NB4 (cell line): ENCODE results near the gene TMIE.
"Not testable (repeated sequence)": the region's sequence is repeated elsewhere in the genome, so short reads cannot be mapped to it uniquely, and the experiment has no call there.

Experiments used
- DNase-seq: peaks from one replicate; pipeline ENCODE4 v3.0.0; 2010; ENCODE audit warnings: low read depth
- H3K4me3 ChIP-seq: one replicate; pipeline ENCODE4 v1.5.1; 2011; ENCODE audit warnings: mild to moderate bottlenecking, low read depth, low read length, moderate library complexity
- MYC ChIP-seq: IDR thresholded peaks from 2 replicates; pipeline ENCODE4 v1.6.1; 2011; ENCODE audit warnings: low read depth, low read length
- POLR2A ChIP-seq: IDR thresholded peaks from 2 replicates; pipeline ENCODE4 v1.6.1; 2011; ENCODE audit warnings: mild to moderate bottlenecking; ENCODE audit not compliant: insufficient read length; ENCODE audit errors: extremely low read depth
- TF ChIP-seq, protein P1 (sequence below): IDR thresholded peaks from 2 replicates; pipeline ENCODE4 v1.6.1; 2011; ENCODE audit warnings: low read depth, low read length
- TF ChIP-seq, protein P2 (sequence below): IDR thresholded peaks from one replicate; pipeline ENCODE4 v1.5.1; 2012; ENCODE audit warnings: low read depth, low read length

TMIE gene

DNA sequence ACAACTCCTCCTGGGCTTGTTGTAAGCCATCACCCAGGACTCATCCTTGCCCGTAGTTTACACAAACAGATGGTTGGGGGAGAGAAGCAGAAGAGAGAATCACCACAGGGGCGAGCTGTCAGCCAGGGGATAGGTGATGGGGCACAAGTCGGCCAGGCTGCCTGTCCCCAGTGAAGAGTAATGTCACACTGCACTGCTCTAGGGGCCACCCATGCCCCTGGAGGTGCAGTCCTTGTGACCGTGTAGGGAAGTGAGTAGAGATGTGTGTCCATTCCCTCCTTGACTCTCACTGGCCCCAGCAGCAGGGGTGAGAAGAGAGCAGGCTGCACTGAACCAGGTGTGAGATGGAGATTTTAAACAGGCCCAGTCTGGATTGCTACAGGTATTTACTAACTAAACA, 33.6 kb downstream of the TMIE start:
- TF ChIP-seq, protein P1, sequence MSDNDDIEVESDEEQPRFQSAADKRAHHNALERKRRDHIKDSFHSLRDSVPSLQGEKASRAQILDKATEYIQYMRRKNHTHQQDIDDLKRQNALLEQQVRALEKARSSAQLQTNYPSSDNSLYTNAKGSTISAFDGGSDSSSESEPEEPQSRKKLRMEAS, result no peak
- TF ChIP-seq, protein P2, sequence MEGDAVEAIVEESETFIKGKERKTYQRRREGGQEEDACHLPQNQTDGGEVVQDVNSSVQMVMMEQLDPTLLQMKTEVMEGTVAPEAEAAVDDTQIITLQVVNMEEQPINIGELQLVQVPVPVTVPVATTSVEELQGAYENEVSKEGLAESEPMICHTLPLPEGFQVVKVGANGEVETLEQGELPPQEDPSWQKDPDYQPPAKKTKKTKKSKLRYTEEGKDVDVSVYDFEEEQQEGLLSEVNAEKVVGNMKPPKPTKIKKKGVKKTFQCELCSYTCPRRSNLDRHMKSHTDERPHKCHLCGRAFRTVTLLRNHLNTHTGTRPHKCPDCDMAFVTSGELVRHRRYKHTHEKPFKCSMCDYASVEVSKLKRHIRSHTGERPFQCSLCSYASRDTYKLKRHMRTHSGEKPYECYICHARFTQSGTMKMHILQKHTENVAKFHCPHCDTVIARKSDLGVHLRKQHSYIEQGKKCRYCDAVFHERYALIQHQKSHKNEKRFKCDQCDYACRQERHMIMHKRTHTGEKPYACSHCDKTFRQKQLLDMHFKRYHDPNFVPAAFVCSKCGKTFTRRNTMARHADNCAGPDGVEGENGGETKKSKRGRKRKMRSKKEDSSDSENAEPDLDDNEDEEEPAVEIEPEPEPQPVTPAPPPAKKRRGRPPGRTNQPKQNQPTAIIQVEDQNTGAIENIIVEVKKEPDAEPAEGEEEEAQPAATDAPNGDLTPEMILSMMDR, result no peak
- DNase-seq, result no peak

DNA sequence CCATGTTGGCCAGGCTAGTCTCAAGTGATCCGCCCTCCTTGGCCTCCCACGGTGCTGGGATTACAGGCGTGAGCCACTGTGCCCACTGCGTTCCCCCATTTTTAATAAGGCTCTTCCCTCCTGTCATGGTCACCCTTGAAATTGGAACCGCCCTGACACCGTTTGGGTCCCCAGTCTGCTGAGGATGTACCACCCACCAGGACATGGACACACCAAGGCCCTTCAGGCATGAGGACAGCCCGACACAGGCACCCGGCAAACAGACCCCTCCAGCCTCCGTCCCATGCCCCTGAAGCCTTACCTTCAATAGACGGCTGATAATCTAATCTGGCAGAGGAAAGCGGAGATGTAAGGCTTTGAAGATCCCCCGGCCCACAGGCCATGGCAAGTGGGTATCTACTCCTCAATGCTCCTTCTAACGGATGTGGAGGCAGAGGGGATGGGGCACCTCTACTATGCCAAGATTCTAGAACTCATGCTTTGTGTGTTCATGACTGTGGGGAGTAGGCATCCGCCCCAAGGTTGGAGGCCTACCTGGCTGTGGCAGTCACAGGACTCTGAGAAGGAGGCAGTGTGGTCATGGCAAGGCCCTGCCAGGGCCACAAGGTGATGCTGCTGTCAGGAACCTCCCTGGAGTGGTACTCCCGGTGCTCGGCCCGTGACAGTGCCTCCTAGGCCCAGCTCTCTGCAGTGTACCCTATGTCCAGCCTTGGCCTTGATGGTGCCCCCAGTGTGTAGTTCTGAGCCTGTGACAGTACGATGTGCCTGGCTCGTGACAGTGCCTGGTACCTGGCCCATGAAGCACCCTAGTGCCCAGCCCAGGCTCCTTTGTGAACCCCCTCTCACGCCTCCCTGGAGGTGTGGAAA, 35.0 kb downstream of the TMIE start:
- no peak overlapping the region for H3K4me3 ChIP-seq
- TF ChIP-seq, protein P2, result no peak
- TF ChIP-seq MYC (no peak), POLR2A (no peak)
- TF ChIP-seq, protein P1, result no peak
- DNase-seq, result no peak

More for the DNA sequence above, 33.6 kb downstream of the TMIE start:
- H3K4me3 ChIP-seq, result no peak overlapping the region

DNA sequence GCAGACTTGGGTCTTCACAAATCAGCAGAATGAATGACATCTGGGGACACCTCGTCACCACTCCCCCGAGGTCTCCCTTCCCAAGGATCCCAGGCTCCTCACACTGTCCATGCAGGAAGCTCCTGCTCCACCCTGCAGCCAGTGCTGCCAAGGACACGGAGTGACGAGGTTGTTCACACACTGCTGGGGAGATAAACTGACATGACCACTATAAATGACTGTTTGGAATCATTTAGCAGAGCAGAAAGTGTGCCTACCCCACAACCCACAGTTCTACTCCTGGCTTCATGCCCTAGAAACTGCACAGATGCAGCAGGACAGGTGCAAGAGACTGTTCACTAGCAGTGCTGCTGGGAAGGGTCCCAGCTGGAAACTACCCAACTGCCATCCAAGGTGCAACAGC, 36.1 kb downstream of the TMIE start:
- DNase-seq, result no peak
- TF ChIP-seq, protein P2, result no peak
- TF ChIP-seq POLR2A (no peak), MYC (no peak)
- TF ChIP-seq, protein P1, result no peak

DNA sequence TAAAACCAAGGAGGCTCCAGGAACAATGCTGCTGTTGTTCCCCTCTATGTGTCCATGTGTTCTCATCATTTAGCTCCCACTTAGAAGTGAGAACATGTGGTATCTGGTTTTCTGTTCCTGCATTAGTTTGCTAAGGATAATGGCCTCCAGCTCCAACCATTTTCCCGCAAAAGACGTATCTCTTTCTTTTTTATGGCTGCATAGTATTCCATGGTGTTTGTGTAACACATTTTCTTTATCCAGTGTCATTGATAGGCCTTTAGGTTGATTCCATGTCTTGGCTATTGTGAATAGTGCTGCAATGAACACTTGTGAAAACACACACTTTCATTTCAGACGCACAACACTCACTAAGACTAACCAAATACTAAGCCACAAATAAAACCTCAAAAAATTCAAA, 38.4 kb downstream of the TMIE start:
- not testable (repeated sequence) for DNase-seq, H3K4me3 ChIP-seq

More for the DNA sequence above, 36.1 kb downstream of the TMIE start:
- no peak overlapping the region for H3K4me3 ChIP-seq

DNA sequence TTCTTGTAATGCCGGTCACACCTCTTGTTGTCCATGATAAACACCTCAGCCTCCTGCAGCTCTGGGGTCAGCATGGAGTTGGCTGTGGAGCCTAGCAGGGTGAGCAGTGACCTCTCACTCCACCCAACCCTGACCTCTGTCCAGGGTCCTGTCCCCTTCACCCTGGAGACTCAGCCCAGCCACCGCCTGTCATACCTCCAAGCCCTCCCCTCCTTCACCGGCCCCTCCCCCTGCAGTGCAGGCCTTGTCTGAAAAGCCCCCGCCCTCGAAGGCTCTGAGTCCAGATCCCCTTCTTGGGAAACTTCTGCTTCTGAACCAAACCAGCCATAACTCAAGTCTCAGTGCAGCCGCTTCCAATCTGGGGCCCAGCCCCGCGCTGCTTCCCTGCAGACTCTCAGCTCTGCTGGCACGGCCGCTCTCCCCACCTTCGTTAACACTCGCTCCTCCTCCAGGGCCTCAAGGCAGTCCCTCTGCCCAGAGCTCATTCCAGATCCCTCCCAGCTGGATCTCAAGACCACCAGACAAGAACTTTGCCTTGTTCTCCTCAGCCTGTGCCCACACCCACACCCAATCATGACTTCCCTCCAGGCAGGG, 41.9 kb downstream of the TMIE start:
- H3K4me3 ChIP-seq, result no peak overlapping the region
- no peak for DNase-seq
- no peak for TF ChIP-seq MYC
- TF ChIP-seq, protein P2, result no peak
- TF ChIP-seq, protein P1, result no peak
- no peak for TF ChIP-seq POLR2A

DNA sequence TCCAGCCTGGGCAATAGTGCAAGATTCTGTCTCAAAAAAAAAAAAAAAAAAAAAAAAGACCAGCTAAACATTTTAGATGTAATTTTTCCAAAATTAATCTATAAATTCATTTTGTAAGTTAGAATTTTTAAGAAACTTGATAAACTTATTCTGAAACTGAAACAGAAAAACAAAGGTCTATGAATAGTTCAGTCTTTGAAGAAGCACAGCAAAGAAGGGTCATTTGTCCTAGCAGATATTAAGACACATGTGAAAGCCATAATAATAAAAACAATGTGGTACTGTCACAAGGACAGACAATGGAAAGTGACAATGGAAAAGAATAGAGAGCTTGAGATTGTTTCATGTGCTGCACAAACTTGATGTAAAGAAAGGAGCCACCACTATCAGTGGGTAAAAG, 45.5 kb downstream of the TMIE start:
- no peak overlapping the region for H3K4me3 ChIP-seq
- TF ChIP-seq, protein P1, result no peak
- no peak for DNase-seq

DNA sequence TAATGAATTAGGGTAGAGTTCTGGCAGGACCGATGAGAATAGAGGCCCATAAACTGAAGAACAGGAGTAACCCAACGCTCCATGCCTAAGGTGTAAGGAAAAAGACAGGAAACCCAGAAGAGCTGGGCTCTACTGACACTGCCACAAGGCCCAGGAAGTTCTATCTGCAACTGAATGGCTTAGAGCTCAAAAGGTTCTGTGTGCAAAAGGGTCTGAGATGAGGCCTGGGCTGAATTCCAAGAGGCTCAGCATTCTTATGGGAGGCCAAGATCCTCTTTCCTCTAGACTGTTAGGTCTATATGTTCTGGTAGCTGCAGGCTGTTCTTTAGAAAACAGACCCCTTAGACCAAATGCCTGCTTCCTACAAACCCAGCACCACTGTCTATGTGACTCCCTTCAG, 47.0 kb downstream of the TMIE start:
- no peak overlapping the region for H3K4me3 ChIP-seq
- TF ChIP-seq, protein P1, result no peak
- TF ChIP-seq, protein P2, result no peak
- no peak for TF ChIP-seq POLR2A
- TF ChIP-seq MYC, result no peak
- DNase-seq, result no peak
